PC-9 (cell line): Measurements from ENCODE around the gene TMOD1.
"Not testable (repeated sequence)": the region's sequence is repeated elsewhere in the genome, so short reads cannot be mapped to it uniquely, and the experiment has no call there.

Experiments used
- EZH2 ChIP-seq: fragments of 200-600 bp; sonication (generic); IDR thresholded peaks from 2 replicates; pipeline ENCODE4 v1.8.0; 2017; ENCODE audit warnings: antibody characterized with exemption, low read depth
- TF ChIP-seq, protein P1 (sequence below): fragments of 200-600 bp; sonication (generic); conservative IDR thresholded peaks from 2 replicates; pipeline ENCODE4 v1.6.1; 2017; ENCODE audit warnings: mixed run types, antibody characterized with exemption, mild to moderate bottlenecking, moderate library complexity

DNA sequence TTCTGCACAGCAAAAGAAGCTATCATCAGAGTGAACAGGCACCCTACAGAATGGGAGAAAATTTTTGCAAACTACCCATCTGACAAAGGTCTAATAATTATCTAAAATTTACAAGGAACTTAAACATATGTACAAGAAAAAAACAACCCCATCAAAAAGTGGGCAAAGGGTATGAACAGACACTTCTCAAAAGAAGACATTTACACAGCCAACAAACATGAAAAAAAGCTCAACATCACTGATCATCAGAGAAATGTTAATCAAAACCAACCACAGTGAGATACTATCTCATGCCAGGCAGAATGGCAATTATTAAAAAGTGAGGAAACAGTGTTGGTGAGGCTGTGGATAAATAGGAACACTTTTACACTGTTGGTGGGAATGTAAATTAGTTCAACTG, 44.6 kb upstream of the TMOD1 start:
- TF ChIP-seq, protein P1, sequence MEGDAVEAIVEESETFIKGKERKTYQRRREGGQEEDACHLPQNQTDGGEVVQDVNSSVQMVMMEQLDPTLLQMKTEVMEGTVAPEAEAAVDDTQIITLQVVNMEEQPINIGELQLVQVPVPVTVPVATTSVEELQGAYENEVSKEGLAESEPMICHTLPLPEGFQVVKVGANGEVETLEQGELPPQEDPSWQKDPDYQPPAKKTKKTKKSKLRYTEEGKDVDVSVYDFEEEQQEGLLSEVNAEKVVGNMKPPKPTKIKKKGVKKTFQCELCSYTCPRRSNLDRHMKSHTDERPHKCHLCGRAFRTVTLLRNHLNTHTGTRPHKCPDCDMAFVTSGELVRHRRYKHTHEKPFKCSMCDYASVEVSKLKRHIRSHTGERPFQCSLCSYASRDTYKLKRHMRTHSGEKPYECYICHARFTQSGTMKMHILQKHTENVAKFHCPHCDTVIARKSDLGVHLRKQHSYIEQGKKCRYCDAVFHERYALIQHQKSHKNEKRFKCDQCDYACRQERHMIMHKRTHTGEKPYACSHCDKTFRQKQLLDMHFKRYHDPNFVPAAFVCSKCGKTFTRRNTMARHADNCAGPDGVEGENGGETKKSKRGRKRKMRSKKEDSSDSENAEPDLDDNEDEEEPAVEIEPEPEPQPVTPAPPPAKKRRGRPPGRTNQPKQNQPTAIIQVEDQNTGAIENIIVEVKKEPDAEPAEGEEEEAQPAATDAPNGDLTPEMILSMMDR = not testable (repeated sequence)
- not testable (repeated sequence) for TF ChIP-seq EZH2
